HFFc6 (cell line): Measurements from ENCODE around the gene TMEM107. TPM values are rescaled to one million over a fixed set of nuclear protein-coding genes. Genes with fewer than 3 reads are reported as not detected.

ENCODE experiments used
- DNase-seq: peaks from one replicate; pipeline ENCODE4 v3.0.0-alpha.2; 2018
- H3K27ac Mint-ChIP-seq: 2 replicates; pipeline ENCODE4 v1.8.0; 2020; ENCODE audit warnings: mild to moderate bottlenecking, mixed read lengths
- H3K27me3 Mint-ChIP-seq: 2 replicates; pipeline ENCODE4 v1.8.0; 2021; ENCODE audit warnings: mild to moderate bottlenecking, moderate library complexity, mixed read lengths; ENCODE audit not compliant: insufficient read depth
- H3K36me3 Mint-ChIP-seq: 2 replicates; pipeline ENCODE4 v1.8.0; 2021; ENCODE audit warnings: low read depth, mixed read lengths
- H3K4me1 Mint-ChIP-seq: 2 replicates; pipeline ENCODE4 v1.8.0; 2020; ENCODE audit warnings: low read depth, mixed read lengths
- H3K4me3 Mint-ChIP-seq: 2 replicates; pipeline ENCODE4 v1.8.0; 2020; ENCODE audit warnings: mild to moderate bottlenecking, moderate library complexity, mixed read lengths
- H3K9me3 Mint-ChIP-seq: 2 replicates; pipeline ENCODE4 v1.8.0; 2020; ENCODE audit warnings: mild to moderate bottlenecking, mixed read lengths
- CTCF ChIP-seq: fragments of 200-600 bp; sonication (generic); IDR thresholded peaks from 2 replicates; pipeline ENCODE4 v1.5.0; 2021; ENCODE audit warnings: antibody characterized with exemption, mild to moderate bottlenecking
- total RNA-seq, 6 experiments: library from RNA; stranded (reverse); fragmentation: NEBNext Ultra II Directional; extraction: Animal tissue kit (Norgen Biotek cat#: 25700); gene quantifications; 2 replicates in 1 of 6; 3 replicates in 5 of 6; pipeline ENCODE4 v1.2.3, GENCODE V29; 2021

The TMEM107 gene
- total RNA-seq, 6 experiments from 2014 or later = 13.8 to 18.8 (median 17.5) TPM

GRCh38 chr17:8192070-8192815 lies 16.1 kb upstream of the TMEM107 start:
- no peaks in the 10 kb centered on the region for H3K36me3 Mint-ChIP-seq
- H3K4me1 Mint-ChIP-seq = peaks cover 23% of the 10 kb centered on the region
- no peak overlapping the region for H3K4me3 Mint-ChIP-seq
- no peak for TF ChIP-seq CTCF
- H3K27me3 Mint-ChIP-seq = peaks cover 2% of the 10 kb centered on the region; the same call in 1 of the 2 replicates
- H3K9me3 Mint-ChIP-seq = no peaks in the 10 kb centered on the region
- peak; percentile 57 for DNase-seq
- no peak overlapping the region for H3K27ac Mint-ChIP-seq

GRCh38 chr17:8190506-8190905 lies 14.3 kb upstream of the TMEM107 start:
- H3K27me3 Mint-ChIP-seq = peaks cover 2% of the 10 kb centered on the region; the same call in 1 of the 2 replicates
- no peaks in the 10 kb centered on the region for H3K36me3 Mint-ChIP-seq
- peaks cover 8% of the 10 kb centered on the region for H3K4me1 Mint-ChIP-seq
- no peaks in the 10 kb centered on the region for H3K9me3 Mint-ChIP-seq
- H3K27ac Mint-ChIP-seq = no peak overlapping the region; the same call in none of the 2 replicates
- no peak overlapping the region for H3K4me3 Mint-ChIP-seq
- DNase-seq = no peak
- no peak for TF ChIP-seq CTCF

- Mint-ChIP-seq H3K9me3 (no peaks in the 10 kb centered on the region), H3K36me3 (no peaks in the 10 kb centered on the region), H3K27ac (no peak within 1 kb of the TSS; the same call in none of the 2 replicates), H3K4me1 (peaks cover 8% of the 10 kb centered on the region), H3K27me3 (peaks cover 2% of the 10 kb centered on the region; the same call in 1 of the 2 replicates), H3K4me3 (no peak within 1 kb of the TSS)
- DNase-seq = peak; percentile 99
- TF ChIP-seq CTCF = peak; percentile 51; the same call in 1 of the 2 replicates
These were observed 13.7 kb upstream of the TMEM107 start, which contains the start of gene BORCS6 for GRCh38 chr17:8189711-8190477. Gene BORCS6 (minus strand): TSS chr17:8190180. CDS start chr17:8190140, 40 bp downstream.

- TF ChIP-seq CTCF = no peak
- Mint-ChIP-seq H3K4me1 (peaks cover 9% of the 10 kb centered on the region), H3K9me3 (no peaks in the 10 kb centered on the region), H3K27ac (no peak overlapping the region; the same call in none of the 2 replicates), H3K27me3 (peaks cover 2% of the 10 kb centered on the region; the same call in 1 of the 2 replicates), H3K36me3 (no peaks in the 10 kb centered on the region), H3K4me3 (no peak overlapping the region)
- DNase-seq = no peak
These were observed 13.0 kb upstream of the TMEM107 start for GRCh38 chr17:8189041-8189710.

- Mint-ChIP-seq H3K27ac (no peak overlapping the region), H3K4me3 (no peak overlapping the region), H3K4me1 (peaks cover 13% of the 10 kb centered on the region)
These were observed 12.2 kb upstream of the TMEM107 start for GRCh38 chr17:8188263-8188839.

More at GRCh38 chr17:8188263-8188839, 12.2 kb upstream of the TMEM107 start:
- no peak for DNase-seq
- TF ChIP-seq CTCF = no peak
- Mint-ChIP-seq H3K27me3 (peaks cover 2% of the 10 kb centered on the region; the same call in 1 of the 2 replicates), H3K36me3 (no peaks in the 10 kb centered on the region), H3K9me3 (no peaks in the 10 kb centered on the region)
